Measurements from ENCODE around the gene MYO1G. TPM values are rescaled to one million over a fixed set of nuclear protein-coding genes. Genes with fewer than 3 reads are reported as not detected.

The MYO1G gene
- total RNA-seq, 1 experiment from 2014 or later = 0.08 TPM

DNA sequence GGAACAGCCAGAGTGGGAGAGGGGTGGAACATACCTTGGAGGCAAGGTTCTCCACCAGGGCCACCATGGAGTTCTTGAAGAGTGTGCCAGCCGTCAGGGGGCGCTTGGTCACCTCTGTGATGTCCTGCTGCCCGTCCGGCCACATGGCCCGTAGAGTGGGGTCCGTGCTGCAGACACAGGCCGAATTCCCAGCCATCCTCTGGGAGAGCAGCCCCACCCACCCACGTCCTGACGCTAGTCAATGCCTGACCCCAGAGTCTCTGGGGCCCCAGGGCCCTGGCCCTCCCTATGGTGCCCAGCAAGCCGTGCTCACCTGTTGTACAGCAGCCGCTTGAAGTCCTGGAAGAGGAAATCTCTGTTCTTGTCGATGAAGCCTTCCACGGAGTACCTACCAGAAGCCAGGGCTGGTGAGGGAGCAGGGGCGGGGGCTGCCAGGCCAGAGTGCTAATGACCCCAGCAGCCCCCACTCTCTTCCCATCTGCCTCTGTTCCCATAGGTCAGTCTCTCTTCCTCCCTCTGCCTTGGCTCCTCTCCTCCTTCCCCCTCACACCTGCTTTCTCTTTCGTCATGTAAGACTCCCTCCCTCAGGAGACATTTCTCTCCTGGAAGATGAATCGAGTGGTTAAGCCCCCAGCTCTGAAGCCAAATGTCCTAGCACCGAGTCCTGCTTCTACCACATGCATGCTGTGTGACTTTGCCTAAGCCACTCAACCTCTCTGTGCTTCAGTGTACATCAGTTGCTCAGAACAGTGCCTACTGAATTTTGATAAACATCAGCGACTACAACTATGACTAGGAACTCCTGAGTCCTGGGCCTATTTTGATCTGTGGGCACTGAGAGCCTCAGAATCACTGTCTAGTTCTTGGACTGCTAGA is 11.0 kb downstream of the MYO1G start:
- DNase-seq (ENCODE audit: low spot score) = no peak

DNA sequence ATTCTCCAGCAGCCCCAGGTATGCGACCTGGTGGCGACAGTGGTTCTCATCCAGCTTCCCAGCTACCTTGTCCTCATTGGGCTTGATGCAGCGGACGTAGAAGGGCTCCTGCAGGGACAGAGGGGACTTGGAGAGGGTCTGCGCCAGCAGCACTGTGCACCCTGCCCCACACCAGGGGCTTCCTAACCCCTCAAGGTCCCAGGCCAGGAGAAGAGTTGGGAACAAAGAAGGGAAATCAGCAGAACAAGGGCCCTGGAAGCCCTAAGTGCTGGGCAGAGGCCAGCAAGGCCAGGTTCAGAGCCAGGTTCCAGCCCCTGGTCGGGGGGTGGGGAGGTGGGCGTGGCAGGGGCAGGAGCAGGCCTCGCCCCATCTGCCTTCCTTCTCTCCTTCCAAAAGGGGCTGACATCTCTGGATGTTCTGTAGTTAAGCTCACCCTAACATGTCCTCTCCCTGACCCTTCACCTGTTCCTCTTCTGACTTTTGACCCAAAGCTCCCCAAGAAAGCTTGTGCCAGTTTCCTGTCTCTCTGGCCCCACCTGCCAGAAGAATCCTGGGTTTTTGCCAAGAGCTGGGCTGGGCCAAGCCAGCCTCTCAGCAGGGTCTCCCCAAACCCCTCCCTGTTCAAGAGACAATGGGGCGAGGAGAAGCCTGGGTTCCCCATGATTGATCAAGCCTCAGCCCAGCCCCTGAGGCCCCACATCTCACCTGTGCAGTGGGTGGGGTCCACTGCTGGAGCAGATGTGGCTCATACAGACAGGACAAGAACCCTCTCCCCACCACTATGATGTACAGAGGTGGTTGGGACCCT is 11.9 kb downstream of the MYO1G start:
- DNase-seq (ENCODE audit: low spot score) = no peak

DNA sequence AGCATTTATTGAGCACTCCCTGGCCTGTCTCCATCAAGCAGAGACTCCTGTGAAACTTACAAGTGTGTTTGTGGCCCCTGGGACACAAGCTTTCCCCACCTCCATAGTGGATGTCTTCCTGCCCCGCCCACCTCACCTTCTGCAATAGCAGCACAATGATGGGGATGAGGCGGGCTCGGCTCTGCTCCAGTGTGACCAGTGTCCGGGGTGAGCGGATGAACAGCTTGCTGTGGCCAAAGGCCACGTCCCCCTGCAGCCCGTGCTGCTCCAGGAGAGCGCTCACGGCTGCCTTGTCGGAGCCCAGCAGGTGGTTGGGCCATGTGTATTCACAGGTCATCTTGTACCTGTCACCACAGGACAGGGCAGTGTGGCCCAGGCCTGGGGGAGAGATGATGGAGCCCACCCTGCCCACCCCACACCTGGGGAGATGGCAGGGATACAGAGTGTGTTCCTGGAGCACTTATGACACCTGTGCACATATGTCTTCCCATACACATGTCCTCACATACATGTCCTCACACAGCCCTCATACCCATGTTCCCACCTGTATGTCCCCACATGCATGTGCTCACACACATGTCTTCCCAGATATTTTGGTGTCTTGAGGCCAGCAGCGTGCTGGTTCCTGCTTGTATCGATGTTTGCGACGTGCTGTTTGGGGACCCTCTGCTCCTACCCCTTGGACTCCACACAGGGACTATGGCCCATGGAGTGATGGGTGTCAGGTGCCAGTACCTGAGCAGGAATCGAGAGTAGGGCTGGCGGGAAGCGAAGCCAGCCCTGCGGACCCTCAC is 12.7 kb downstream of the MYO1G start:
- DNase-seq (ENCODE audit: low spot score) = no peak

DNA sequence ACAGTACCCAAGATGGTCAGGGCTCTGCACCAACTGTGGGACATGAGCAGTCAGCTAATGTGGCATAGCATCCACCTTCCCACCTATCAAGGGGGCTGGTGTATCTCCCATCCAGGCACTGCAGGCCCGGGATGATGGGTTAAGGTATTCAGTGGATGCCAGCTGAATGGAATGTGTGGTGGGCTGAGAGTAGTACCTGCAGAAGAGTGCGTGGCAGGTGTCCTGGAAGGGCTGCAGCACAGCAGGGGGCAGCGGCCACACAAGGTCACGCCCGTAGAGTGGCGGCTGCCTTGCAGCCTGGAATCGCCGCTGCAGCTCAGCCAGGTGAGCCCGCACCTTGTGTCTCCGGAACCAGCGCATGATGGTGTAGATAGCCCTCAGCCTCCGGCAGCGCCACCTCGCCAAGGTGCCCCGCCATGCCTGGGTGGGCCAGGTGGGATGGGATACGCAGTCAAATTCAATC is 13.3 kb downstream of the MYO1G start:
- no peak for DNase-seq (ENCODE audit: low spot score)

DNA sequence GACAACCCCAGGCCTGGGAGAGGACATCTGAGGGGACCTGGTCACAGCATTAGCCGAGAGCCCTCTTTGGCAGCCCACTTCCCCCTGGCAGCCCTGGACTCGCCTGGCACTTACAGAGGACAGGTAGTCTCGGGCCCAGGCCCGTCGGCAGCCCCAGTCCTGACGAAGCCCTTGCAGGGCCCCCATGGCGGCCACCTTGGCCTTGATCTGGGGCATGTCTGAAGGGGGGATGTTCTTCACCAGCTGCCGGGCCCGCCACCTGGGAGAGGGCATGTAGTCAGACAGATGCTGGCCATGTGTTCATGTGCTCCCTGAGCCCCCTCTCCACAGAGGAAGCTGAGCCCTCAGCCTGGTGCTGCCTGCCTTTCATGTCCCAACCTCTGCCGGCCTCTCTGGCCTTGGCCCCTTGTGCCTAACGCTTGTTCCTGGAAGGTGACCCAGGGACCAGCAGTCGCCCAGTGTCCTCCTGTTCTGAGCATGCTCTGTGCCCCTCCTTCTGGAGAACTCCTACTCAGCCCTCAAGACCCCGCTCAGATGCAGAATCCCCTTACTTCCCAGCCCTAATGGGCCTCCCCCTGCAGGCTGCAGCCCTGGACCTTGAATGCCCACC is 13.9 kb downstream of the MYO1G start:
- no peak for DNase-seq (ENCODE audit: low spot score)

DNA sequence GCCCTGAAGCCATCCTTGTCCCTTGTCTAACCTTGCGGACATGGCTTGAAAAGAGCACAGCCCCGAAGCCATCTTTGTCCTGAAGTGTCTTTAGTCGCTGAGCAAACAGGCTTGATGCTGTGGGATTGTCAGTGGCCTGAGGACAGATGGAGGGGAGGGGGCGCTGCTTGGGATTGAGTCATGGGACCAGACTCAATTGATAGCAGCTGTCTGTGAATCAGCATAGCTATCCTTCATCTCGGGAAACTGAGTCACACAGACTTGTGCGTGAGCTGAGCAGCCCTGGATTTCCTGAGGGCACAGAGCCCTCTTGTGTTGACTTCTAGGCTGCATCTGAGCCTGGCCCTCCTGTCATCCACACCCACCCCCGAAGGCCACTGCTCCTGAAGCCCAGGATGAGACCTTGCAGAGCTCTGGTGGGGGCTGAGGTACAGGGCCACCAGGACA is 14.4 kb downstream of the MYO1G start:
- DNase-seq (ENCODE audit: low spot score) = no peak

DNA sequence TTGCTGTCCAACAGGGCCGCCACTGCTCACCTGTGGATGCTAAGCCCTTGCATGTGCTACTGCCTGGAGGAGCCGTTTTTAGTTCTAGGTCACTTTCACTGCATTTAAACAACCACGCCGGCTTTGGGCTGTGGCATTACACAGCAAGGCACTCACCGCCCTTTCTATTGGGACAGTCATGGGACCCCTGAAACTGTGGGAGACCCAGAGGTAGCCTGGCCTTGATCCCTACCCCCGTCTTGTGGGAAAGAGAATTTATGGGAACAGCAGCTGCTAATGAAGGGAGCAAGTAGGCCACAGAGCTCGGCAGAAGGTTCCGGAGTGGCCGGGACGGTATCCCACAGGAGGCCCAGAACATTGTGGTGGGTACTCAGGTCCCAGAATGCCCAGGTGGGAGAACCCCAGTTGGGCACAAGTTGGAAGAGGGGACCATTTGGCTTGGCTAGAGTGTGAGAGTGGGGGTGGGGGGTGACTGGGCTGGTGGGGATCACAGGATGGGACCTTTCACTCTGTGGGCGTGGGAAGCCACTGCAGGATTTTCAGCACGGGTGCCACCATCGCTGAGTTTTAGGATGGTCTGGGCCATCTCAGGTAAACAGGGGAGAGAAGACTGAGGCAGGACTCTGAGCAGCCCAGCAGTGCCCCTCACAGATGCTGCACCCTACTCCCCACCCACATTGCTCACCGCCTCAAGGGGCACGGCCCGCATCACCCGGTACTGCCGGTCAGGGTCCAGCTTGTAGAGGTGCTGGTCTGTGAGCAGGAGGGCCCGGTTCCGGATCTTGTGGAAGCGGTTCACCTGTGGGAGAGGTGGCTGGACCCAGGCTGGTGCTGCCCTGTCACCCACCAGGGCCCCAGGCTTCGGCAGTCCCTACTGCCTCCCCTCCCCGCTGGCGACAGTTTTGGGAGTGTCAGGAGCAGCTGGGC is 15.2 kb downstream of the MYO1G start:
- DNase-seq (ENCODE audit: low spot score) = no peak

DNA sequence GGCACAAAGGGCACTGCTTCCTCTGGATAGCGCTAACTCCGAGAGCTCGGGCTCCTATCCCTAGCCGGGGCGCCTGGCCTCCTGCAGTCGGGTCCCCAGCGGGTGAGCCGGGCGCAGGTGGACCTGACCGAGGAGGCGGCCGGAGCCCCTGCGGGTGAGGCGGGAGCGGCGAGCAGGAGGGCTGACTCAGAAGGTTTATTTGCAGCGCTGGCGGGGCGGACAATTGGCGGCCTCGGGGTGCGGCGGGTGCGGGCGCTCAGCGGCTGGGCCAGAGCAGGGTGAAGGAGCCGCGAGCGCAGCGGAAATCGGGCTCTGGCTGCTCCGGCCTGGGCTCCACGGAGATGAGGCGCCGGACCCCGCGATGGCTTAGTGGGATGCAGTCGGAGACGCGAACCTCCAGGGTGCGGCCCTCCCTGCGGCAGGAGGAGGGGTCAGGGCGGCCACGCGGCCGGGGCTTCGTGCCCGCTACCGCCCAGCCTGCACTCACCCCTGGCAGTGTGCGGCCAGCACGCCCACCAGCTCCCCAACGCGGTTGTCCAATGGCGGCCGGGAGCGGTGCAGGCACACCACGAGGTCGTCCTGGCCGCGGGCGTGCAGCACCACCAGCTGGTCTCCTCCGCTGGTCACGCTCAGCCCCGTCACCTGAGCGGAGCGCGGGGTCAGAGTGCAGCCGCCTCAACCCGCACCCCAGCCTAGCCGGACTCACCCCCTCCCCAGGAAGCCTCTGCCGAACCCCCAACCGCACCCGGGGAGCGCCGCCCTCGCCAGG is 16.1 kb downstream of the MYO1G start:
- no peak for DNase-seq (ENCODE audit: low spot score)

DNA sequence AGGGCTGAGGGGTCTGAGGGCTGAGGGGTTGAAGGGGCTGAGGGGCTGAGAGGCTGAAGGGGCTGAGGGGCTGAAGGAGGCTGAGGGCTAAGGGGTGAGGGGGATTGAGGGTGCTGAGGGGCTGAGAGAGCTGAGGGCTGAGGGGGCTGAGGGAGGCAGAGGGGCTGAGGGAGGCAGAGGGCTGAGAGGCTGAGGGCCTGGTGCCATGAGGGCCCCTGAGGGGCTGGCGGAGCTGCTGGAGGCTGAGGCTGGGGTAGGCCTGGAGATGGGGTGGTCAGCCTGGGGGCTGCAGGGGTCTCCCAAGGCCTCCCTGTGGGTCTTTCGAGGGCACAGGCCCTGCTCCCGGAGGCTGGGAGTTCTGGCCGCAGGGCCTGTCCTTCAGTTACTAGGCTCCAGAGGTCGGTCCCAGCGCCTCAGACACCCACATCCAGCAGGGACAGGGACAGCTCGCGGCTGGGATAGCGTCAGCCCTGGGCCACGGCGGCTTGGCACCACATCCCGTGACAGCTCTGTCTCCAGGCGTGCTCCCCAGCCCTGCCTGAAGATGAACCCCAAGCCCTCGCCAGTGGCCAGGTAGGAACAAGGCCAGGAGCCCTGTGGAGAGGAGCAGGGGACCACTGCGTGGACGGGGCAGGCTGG is 16.9 kb downstream of the MYO1G start:
- DNase-seq (ENCODE audit: low spot score) = no peak

DNA sequence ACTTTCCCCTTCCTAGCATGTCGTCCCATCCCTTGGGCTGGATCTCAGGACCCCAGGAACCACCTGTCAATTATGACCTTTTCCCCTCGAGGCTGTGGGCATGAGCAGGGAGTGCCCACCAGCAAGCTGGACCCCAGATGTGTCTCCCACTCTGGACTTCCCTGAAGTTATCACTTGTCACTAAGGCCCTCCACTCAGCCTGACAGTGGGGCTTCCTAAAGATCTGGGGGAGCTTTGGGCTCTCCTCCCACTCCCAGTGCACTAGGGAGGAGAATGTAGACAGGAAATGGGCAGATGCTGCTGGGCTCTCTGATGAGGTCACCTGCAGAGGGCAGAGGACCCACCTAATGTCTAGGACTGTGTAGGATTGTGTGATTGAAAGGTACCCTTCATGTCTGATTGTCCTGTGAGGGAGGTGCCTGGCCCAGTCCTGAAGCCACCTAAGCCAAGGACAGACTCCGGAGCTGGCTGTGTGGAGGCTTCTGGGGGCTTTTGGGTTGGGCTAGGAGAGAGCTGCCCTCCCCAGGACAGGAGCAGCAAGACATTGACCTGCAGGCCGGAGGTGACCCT is 18.7 kb downstream of the MYO1G start:
- DNase-seq (ENCODE audit: low spot score) = no peak

DNA sequence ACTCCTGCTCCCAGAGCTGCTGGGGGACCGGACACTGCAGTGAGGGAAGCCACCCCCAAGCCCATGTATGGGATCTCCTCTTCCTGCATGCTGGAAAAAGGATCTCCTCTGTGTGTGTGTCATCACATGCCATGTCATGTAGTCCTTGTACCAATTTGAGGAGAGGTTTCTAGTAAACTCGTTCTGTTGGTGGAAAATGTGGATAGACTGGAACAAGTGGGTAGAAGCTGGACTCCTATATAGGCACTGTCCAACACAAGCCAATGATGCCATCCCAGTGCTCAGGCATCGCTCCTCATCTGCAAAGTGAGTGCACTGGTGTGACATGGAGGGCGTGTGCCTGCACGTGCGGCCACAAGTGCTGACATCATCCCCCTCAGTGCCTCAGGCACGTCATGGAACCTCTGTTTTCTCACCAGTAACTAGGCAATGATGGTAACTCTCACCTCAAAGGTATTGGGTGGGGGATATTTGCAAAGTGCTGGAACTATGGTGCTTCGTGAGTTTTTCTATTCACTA is 19.3 kb downstream of the MYO1G start:
- no peak for DNase-seq (ENCODE audit: low spot score)

DNA sequence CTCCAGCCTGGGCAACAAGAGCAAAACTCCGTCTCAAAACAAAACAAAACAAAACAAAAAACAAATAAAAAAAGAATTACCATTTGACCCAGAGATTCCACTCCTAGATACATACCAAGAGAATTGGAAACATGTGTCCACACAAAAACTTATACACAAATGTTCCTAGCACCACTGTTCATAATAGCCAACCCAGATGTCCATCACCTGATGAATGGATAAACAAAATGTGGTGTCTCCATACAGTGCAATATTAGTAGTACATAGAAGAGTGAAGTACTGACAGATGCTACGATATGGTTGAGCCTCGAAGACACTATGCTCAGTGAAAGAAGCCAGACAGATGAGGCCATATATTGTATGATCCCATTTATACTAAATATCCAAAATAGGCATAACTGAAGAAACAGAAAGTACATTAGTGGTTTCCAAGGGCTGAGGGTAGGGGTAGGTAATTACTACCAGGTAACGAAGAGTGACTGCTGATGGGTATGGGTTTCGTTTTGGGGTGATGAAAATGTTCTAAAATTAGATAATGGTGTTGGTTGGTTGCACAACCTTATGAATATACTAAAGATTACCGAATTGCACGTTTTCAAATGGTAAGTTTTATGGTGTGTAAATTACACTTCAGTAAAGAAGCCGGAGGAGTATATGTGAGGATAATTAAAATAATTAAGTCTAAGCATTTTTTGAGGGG is 20.0 kb downstream of the MYO1G start:
- DNase-seq (ENCODE audit: low spot score) = no peak

DNA sequence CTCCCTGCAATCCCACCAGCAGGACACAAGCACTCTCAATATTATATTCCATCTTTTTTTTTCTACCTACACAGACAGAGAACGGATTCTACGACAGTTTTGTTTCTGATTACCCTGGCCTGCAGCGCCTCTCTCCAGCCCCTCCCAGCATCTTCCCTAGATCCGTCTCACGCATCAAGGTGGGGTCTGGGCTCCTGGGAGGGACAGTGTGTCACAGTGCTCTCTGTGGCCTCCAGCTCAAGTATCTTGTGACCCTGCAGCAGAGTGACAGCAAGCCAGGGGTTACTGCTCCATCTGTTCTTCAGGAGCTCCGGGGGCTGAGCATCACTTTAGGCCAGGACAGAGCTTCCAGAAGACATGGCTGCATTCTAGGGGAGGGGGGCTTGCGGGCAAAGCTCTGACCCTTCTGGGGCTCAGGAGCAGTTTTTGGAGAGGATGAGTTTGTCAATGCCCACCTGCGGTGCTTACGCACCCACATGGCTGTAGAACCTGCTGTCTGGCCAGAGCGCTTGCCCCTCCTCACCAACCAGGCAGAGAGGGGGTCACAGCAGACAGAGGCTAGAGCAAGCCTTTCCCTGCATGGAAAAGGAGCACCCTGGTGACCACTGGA is 22.6 kb downstream of the MYO1G start:
- no peak for DNase-seq (ENCODE audit: low spot score)

DNA sequence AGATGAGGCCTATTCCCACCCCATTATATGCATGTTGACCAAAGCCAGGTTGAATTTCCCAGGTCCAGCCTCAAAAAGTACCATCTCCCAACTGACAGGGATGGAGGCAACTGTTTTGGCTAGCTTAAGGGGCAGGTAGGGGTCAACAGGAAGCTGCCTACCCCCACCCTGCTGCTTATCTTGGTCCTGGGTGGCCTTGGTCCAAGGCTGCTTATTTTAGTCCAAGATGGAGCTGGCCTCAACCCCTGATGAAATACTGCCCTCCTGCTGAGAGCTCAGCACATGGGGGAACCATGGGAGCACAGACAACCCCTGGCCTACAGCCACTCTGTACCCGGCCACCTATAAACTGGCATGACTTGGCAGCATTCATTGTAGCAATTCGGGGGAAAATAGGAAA is 23.1 kb downstream of the MYO1G start:
- no peak for DNase-seq (ENCODE audit: low spot score)

DNA sequence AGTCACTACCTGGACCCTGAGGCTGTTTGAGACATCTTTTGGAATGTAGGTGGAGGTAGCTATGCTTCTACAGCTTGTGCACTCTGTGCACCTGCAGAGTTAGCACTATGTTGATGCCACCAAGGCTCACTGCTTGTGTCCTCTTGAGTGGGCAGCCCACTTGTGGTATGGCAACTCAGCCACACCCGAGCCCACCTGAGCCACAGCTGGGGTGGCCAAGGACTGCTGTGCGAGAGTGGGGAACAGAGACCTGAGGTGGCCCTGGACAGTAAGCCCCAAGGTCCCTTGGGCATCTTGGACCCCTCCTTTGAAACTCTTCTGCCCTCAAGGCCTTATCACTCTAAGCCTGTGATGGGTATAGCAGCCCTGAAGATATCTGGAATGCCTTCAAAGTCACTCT is 25.7 kb downstream of the MYO1G start:
- no peak for DNase-seq (ENCODE audit: low spot score)

DNA sequence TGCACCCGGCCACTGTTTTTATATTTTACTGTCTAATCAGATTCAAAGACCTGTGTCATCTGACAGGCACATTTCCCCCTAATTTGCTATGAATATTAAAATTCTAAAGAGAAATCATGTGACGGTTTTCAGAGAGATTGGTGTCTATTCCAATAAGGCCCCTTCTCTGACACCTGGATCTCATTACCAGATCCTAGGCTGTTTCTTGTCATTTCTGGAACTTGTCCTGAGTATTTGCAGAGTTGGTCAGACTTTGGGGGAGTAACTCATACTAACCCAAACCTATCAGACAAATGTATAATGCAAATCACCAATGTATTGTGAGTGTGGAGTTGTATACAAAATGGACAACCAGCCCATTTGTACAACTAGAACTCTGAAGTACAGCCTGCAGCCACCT is 29.5 kb downstream of the MYO1G start:
- no peak for DNase-seq (ENCODE audit: low spot score)

DNA sequence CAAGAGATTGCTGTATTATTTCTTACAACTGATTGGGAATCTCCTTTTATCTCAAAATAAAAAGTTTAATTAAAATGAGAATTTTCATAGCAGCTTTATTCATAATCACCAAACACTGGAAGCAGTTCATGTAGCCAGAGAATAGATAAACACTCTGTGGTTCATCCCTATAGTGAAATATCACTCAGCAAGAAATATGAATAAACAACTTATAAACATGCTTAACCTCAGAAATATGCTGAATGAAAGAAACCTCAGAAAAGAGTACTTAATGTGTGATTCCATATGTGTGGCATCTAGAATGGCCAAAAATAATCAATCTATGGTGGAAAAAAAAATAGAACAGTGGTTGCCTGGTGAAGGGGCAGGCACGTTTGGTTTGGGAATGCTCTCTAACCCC is 33.3 kb downstream of the MYO1G start:
- DNase-seq (ENCODE audit: low spot score) = no peak
